GM10266 (cell line): ENCODE measurements around the gene SH2D5.
"Not testable (repeated sequence)": the region's sequence is repeated elsewhere in the genome, so short reads cannot be mapped to it uniquely, and the experiment has no call there.

ENCODE experiments used
- DNase-seq: peaks from one replicate; pipeline ENCODE4 v3.0.0; 2012; ENCODE audit errors: extremely low spot score
- CTCF ChIP-seq: IDR thresholded peaks from 2 replicates; pipeline ENCODE4 v1.5.1; 2012; ENCODE audit warnings: mild to moderate bottlenecking, low read depth; ENCODE audit not compliant: control insufficient read depth, insufficient read depth; ENCODE audit errors: missing control alignments

The SH2D5 gene

DNA sequence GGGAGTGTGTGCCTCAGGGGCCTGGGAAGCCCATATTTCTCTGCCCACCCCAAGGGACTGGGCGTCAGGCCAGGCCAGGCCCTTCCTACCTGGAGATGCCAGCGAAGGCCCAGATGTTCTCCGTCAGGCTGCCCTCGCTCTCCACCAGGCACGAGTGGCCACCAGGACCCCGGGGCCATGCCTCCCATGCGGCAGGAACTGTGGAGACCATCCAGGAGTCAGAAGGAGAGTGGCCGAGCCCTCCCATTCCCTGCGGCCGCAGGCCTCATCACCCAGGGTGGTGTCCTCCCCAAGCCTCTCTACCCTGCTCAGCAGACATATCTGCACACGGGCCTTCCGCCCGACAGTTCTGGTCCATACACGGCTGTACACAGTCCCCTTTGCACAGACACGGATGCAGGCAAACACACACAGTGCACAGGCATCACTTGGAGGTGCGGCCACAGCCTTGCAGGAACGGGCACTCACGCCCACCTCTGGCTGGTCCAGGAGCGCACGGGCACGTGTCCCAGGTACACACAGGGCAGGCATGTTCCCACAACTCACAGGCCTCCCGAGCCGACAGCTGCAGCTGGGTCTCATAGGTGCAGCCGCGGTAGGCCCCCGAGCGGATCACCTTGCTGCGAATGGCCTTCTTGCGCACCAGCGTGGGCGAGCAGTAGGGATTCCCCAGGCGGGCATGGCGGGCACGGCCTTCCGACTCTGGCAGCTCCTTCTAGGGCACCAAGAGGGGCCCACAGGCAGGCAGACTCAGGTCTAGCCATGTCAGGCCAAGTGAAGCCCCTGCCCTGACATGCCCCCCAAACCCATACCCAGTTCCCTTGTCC lies 8.8 kb downstream of the SH2D5 start:
- TF ChIP-seq CTCF, result no peak
- DNase-seq, result no peak

DNA sequence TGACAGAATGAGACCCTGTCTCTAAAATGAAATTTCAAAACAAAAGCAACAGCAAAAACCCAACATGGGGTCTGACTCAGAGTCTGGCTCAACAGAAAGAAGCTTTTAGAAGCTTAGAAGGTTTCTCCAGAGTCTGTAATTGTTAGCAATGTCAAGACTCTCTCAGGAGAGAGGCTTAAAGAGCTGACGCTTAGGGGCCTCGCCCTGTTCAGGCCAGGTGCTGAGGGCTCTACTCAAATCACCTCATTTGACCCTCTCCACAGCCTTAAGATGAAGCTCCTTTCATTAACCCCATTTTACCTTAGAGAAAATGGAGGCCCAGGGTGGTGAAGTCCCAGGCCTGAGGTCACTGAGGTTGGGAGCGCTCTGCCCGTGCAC lies 9.4 kb downstream of the SH2D5 start:
- TF ChIP-seq CTCF, result no peak
- no peak for DNase-seq

DNA sequence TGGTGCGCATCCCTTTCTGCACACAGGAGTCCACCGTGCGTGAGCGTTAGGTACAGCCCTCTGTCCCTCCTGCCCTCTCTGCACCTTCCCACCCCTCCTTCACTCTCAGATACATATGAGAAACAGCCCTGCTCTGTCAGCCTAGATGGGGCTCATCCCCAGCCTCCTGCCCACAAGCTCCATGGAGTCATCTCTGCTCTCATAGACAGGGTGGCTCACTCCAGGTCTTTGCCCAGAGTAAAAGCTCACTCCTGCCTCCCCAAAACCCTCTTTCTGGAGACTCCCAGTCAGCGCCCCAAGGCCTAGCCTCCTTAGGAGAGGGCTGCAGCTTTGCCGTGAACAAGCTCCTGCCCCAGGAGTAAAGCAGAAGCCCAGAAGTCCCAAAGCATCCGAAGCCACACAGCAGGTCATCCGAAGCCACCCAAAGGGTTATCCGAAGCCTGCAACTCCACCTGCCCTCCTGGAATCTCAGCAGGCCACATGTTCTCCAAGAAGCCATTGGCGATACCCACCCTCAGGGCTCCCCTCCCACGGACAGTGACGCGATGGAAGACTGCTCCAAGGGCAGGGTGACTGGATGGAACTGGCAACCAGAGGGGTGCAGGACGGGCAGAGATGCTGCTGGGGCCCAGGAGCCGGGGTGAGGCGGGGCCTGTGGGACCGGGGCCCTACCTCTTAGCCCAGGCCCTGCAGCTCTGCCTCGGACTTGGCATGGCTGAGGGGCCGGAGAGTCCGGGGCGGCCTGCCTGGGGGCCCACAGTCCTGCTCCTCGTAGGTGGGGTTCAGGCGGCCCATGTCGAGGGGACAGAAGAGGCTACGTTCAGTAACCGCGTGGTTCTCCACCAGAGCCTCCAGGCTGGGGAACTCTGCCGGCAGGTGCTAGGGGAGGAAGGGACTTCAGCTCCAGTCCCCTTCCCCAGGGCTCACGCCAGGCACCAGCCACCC lies 11.1 kb downstream of the SH2D5 start:
- no peak for DNase-seq

GRCh38 chr1:20720631-20721091 lies 11.8 kb downstream of the SH2D5 start:
- TF ChIP-seq CTCF, result no peak
- no peak for DNase-seq

More for the DNA sequence above, 11.1 kb downstream of the SH2D5 start:
- TF ChIP-seq CTCF, result no peak

GRCh38 chr1:20719871-20720620 lies 12.5 kb downstream of the SH2D5 start:
- TF ChIP-seq CTCF, result no peak
- DNase-seq, result no peak

- TF ChIP-seq CTCF, result no peak
- no peak for DNase-seq
Observed at GRCh38 chr1:20719261-20719660, 13.2 kb downstream of the SH2D5 start.

- not testable (repeated sequence) for DNase-seq
Observed at GRCh38 chr1:20718343-20718882, 14.1 kb downstream of the SH2D5 start.
